Subcutaneous adipose tissue (tissue), 4 donors: ENCODE results near the gene SLC4A2. TPM values are rescaled to one million over a fixed set of nuclear protein-coding genes. Genes with fewer than 3 reads are reported as not detected.

ENCODE experiments used
- total RNA-seq, 4 donors: library from RNA; depleted of rRNA; stranded (reverse); fragments of >200 nt; gene quantifications; one replicate each; pipeline ENCODE4 v1.1.0, GENCODE V29; 2016
- TF ChIP-seq, protein P1 (sequence below): fragments of 450-650 bp; IDR thresholded peaks from one replicate; pipeline ENCODE4 v1.5.1; 2016; ENCODE audit warnings: low read depth, mild to moderate bottlenecking, control low read depth, antibody characterized with exemption, moderate library complexity

Gene SLC4A2
- total RNA-seq, 4 donors from 2014 or later, result 40.1 to 65.0 (median 44.6) TPM

DNA sequence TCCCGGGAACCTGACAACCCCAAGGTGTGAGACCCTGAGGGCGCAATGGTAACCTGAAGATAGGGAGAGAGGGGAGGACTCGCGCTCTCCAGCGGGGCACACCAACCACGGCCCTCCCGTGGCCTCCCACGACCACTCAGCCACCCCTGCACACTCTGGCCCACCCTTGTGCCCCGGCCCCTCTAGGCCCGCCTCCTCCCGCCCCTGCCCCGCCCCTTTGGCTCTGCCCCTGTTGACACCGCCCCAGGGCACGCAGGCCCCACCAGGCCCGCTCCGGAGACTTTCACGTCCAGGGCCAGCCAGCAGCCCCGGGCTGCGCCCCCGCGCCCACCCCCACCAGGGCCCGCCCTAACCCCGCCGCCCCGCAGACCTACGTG is 46.0 kb upstream of the SLC4A2 start:
- TF ChIP-seq, protein P1, sequence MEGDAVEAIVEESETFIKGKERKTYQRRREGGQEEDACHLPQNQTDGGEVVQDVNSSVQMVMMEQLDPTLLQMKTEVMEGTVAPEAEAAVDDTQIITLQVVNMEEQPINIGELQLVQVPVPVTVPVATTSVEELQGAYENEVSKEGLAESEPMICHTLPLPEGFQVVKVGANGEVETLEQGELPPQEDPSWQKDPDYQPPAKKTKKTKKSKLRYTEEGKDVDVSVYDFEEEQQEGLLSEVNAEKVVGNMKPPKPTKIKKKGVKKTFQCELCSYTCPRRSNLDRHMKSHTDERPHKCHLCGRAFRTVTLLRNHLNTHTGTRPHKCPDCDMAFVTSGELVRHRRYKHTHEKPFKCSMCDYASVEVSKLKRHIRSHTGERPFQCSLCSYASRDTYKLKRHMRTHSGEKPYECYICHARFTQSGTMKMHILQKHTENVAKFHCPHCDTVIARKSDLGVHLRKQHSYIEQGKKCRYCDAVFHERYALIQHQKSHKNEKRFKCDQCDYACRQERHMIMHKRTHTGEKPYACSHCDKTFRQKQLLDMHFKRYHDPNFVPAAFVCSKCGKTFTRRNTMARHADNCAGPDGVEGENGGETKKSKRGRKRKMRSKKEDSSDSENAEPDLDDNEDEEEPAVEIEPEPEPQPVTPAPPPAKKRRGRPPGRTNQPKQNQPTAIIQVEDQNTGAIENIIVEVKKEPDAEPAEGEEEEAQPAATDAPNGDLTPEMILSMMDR, result no peak

DNA sequence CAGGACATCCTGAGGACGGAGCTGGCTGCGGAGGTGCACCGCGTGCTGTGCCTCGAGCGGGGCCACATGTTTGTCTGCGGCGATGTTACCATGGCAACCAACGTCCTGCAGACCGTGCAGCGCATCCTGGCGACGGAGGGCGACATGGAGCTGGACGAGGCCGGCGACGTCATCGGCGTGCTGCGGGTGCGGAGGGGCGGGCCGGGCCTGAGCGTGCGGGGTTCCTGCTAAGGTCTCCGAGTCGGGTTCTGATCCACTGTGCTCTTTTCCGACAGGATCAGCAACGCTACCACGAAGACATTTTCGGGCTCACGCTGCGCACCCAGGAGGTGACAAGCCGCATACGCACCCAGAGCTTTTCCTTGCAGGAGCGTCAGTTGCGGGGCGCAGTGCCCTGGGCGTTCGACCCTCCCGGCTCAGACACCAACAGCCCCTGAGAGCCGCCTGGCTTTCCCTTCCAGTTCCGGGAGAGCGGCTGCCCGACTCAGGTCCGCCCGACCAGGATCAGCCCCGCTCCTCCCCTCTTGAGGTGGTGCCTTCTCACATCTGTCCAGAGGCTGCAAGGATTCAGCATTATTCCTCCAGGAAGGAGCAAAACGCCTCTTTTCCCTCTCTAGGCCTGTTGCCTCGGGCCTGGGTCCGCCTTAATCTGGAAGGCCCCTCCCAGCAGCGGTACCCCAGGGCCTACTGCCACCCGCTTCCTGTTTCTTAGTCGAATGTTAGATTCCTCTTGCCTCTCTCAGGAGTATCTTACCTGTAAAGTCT is 45.5 kb upstream of the SLC4A2 start:
- TF ChIP-seq, protein P1, result no peak

DNA sequence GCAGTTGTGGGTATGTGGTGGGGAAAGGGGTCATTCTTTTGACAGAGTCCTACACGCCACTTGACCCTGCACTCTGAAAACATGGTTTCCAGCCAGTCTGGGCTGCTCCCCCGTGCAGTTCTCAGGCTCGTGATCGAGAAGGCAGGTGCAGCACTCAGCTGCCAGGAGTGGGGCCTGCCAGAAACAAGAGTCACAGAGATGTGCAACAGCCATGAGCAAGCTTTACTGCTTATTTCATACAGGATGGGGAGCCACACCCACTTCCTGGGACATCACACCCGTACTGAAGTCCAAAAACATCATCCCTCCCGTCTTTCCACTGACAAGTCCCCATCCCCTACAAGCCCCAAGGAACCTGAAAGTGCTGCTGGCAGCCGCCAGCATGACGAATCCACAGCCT is 44.4 kb upstream of the SLC4A2 start:
- TF ChIP-seq, protein P1, result no peak

DNA sequence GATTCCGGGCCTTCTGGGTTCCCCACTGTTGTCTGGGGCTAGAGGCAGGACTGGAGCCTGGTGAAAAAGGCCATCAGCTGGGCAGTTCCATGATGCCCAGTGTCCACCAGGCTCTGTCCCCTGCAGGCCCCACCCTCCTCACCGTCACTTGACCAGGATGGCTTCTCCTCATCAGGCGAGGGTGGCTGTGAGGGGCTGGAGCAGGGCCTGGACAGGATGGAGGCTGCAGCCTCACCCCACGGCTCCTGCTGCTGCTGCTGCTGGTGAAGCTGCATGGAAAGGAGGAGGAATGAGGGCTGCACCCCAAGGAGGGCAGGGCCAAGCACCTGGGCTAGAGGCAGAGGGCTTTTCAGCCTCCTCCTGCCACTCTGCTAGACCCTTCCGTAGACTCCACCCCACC is 43.4 kb upstream of the SLC4A2 start:
- TF ChIP-seq, protein P1, result no peak

DNA sequence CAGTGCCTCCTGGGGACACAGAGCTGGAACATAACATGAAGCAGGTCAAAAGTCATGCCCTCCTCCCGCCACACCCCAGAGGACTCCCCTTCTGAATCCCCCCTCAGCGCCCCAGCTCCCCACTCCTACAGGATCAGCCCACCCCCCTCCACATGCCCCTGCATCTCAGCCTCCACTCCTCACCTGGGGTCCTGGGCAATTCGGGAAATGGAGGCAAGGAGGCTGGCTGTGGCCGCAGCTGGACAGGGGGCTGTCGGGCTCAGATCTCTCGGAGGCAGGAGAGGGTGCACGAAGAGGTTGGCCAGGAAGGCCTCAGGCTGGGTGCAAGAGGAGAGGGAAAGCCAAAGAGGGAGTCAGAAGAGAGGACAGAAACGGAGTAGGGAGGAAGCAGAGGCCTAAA is 42.9 kb upstream of the SLC4A2 start:
- TF ChIP-seq, protein P1, result no peak

DNA sequence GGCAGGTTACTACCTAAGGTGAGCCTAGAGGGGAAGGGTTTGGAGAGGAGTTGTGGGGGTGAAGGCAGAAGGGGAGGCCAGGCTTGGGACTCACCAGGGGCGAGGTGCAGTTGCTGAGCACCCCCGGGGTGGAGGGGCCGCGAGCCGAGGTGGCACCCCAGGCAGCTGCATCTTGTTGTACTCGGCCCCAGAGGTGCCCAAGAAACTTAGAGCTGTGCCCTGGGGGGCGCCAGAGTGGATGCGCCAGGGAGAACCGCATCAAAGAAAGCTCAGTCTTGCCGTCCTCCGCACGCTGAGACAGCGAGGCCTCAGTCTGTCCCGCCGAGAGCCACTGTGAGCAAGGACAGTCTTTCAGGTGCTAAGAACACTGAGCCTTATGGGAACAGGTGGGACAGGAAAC is 42.4 kb upstream of the SLC4A2 start:
- TF ChIP-seq, protein P1, result no peak

DNA sequence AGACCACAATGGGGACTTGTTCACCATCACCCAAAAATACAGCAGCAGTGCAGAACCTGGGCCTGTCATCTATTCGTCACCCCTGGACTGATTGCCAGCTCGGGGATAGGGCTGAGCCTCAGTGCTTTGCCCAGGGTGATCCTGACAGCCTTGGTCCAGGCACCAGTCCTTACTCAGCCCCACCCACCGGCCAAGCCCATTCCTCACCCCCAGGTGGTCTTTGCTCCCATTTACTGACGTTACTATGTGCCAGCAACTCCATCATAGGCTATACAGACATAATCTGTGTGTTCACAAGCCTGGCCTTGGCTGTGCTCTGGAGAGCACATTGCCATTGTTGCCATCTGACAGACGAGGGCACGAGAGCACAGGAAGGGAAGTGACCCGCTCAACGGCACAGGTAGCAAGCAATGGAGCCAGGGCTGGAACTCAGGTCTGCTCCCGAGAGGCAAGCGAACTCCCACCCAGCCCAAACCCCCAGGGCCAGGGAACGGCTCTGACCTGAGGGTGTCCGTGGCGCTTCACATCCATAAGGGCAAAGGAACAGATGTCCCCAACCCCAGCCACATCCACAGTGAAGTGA is 41.9 kb upstream of the SLC4A2 start:
- TF ChIP-seq, protein P1, result no peak
